ENCODE measurements around the gene NR4A2. TPM values are rescaled to one million over a fixed set of nuclear protein-coding genes. Genes with fewer than 3 reads are reported as not detected.

NR4A2 gene
- 10 to 100 TPM; 29.7 to 32.9 TPM for total RNA-seq

GRCh38 chr2:156332534-156333273 lies at the start of gene NR4A2:
TSS of gene NR4A2 (minus strand) at chr2:156332721. CDS start at chr2:156330186, 2,535 bp downstream.
- peak; percentile 92 for DNase-seq
- Mint-ChIP-seq H3K4me3 (peak within 1 kb of the TSS; percentile 87), H3K36me3 (ENCODE audit: low read depth) (peaks cover 39% of the 10 kb centered on the region), H3K4me1 (ENCODE audit: low read depth) (peaks cover 45% of the 10 kb centered on the region), H3K9me3 (no peaks in the 10 kb centered on the region), H3K27me3 (ENCODE audit: low read depth) (no peaks in the 10 kb centered on the region), H3K27ac (peak within 1 kb of the TSS; percentile 95)
- intact Hi-C loops (cut with micrococcal nuclease): loop anchor here (1.0 to 5.0 kb wide), 8 partner anchors 9 to 1566 kb away; partner anchors contain the start of genes ACVR1C, CYTIP and GPD2
- CTCF ChIA-PET: interaction anchor here (0.6 to 3.2 kb wide), 2 partner anchors 250 to 257 kb away, joined by 4 to 44 read pairs; no protein-coding TSS in a partner anchor

- intact Hi-C loops (cut with micrococcal nuclease): no loop called here
- CTCF ChIA-PET: interaction anchor here (0.6 kb wide), 1 partner anchor 25 kb away, joined by 5 read pairs; no protein-coding TSS in a partner anchor
- Mint-ChIP-seq H3K9me3 (no peaks in the 10 kb centered on the region), H3K4me3 (no peak overlapping the region), H3K27ac (no peak overlapping the region), H3K4me1 (ENCODE audit: low read depth) (peaks cover 22% of the 10 kb centered on the region), H3K36me3 (ENCODE audit: low read depth) (peaks cover 2% of the 10 kb centered on the region), H3K27me3 (ENCODE audit: low read depth) (no peaks in the 10 kb centered on the region)
- DNase-seq: no peak
Observed at GRCh38 chr2:156380117-156380645, 47.7 kb upstream of the NR4A2 start.

- H3K27me3 Mint-ChIP-seq (ENCODE audit: low read depth): no peaks in the 10 kb centered on the region
- no peak for DNase-seq
- CTCF ChIA-PET: interaction anchor here (0.6 kb wide), 1 partner anchor 25 kb away, joined by 5 read pairs; no protein-coding TSS in a partner anchor
- H3K9me3 Mint-ChIP-seq: no peaks in the 10 kb centered on the region
- intact Hi-C loops (cut with micrococcal nuclease): no loop called here
- peaks cover 17% of the 10 kb centered on the region for H3K4me1 Mint-ChIP-seq (ENCODE audit: low read depth)
- no peak overlapping the region for H3K27ac Mint-ChIP-seq
- H3K4me3 Mint-ChIP-seq: no peak overlapping the region
- peaks cover 2% of the 10 kb centered on the region for H3K36me3 Mint-ChIP-seq (ENCODE audit: low read depth)
Observed at GRCh38 chr2:156379714-156380113, 47.2 kb upstream of the NR4A2 start.

- CTCF ChIA-PET: interaction anchor here (0.6 kb wide), 1 partner anchor 766 kb away, joined by 4 read pairs; no protein-coding TSS in a partner anchor
- intact Hi-C loops (cut with micrococcal nuclease): no loop called here
Observed at GRCh38 chr2:156379071-156379470, 46.5 kb upstream of the NR4A2 start.

DNA sequence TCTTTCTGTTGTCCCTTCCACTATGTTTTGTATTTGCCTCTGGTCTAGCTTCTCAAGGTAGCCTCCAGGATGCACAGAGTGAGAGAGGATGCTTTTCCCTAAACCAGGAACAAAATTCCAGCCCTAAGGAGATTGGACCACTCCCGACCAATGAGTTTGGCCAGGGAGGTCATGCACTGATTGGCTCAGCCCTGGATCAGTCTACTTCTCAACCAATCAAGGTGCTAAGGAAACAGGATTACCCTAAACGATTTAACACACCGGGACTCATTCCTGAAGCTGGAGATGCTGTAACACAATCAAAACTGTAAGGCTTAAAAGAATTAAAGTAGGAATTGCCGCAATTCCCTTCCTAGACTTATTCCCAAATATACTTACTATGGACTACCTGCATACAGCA lies 34.2 kb upstream of the NR4A2 start:
- CTCF ChIA-PET: interaction anchor here (0.7 kb wide), 1 partner anchor 32 kb away, joined by 3 read pairs; no protein-coding TSS in a partner anchor
- no peak overlapping the region for H3K4me3 Mint-ChIP-seq
- H3K27me3 Mint-ChIP-seq (ENCODE audit: low read depth): no peaks in the 10 kb centered on the region
- no peaks in the 10 kb centered on the region for H3K4me1 Mint-ChIP-seq (ENCODE audit: low read depth)
- no peak overlapping the region for H3K27ac Mint-ChIP-seq
- no peak for DNase-seq
- peaks cover 1% of the 10 kb centered on the region for H3K36me3 Mint-ChIP-seq (ENCODE audit: low read depth)
- H3K9me3 Mint-ChIP-seq: no peaks in the 10 kb centered on the region
- intact Hi-C loops (cut with micrococcal nuclease): no loop called here

More at GRCh38 chr2:156379071-156379470, 46.5 kb upstream of the NR4A2 start:
- Mint-ChIP-seq H3K27me3 (ENCODE audit: low read depth) (no peaks in the 10 kb centered on the region), H3K9me3 (peaks cover 2% of the 10 kb centered on the region), H3K4me1 (ENCODE audit: low read depth) (peaks cover 15% of the 10 kb centered on the region), H3K36me3 (ENCODE audit: low read depth) (peaks cover 2% of the 10 kb centered on the region), H3K4me3 (no peak overlapping the region), H3K27ac (no peak overlapping the region)
- DNase-seq: no peak

DNA sequence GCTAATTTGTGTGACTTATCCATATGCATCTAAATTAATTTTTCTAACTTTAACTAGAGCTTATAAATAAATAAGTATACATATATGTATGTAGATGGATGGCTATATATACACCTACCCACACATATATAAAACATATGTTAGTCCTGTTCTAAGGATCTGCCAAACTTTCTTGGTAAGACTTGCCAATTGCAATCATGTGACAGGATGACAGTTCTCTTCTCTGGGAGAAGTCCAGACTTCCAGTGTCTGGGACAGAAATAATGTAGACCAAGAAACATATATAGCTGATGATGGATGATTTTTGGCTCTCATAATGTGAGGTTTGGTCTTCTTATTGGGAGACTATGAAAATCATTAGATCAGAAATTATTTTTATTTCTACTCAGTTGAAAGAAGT lies 30.6 kb upstream of the NR4A2 start:
- CTCF ChIA-PET: no interaction called here
- intact Hi-C loops (cut with micrococcal nuclease): no loop called here
- no peak for DNase-seq

GRCh38 chr2:156356014-156356754 lies 23.7 kb upstream of the NR4A2 start:
- Mint-ChIP-seq H3K4me1 (ENCODE audit: low read depth) (no peaks in the 10 kb centered on the region), H3K4me3 (no peak overlapping the region), H3K9me3 (no peaks in the 10 kb centered on the region), H3K27me3 (ENCODE audit: low read depth) (no peaks in the 10 kb centered on the region), H3K36me3 (ENCODE audit: low read depth) (no peaks in the 10 kb centered on the region), H3K27ac (no peak overlapping the region)
- CTCF ChIA-PET: interaction anchor here (1.2 to 1.3 kb wide), 2 partner anchors 21 to 25 kb away, joined by 3 read pairs; no protein-coding TSS in a partner anchor
- intact Hi-C loops (cut with micrococcal nuclease): no loop called here
- DNase-seq: no peak

More for the DNA sequence above, 30.6 kb upstream of the NR4A2 start:
- Mint-ChIP-seq H3K4me1 (ENCODE audit: low read depth) (no peaks in the 10 kb centered on the region), H3K27ac (no peak overlapping the region), H3K4me3 (no peak overlapping the region), H3K36me3 (ENCODE audit: low read depth) (no peaks in the 10 kb centered on the region), H3K9me3 (no peaks in the 10 kb centered on the region), H3K27me3 (ENCODE audit: low read depth) (no peaks in the 10 kb centered on the region)

DNA sequence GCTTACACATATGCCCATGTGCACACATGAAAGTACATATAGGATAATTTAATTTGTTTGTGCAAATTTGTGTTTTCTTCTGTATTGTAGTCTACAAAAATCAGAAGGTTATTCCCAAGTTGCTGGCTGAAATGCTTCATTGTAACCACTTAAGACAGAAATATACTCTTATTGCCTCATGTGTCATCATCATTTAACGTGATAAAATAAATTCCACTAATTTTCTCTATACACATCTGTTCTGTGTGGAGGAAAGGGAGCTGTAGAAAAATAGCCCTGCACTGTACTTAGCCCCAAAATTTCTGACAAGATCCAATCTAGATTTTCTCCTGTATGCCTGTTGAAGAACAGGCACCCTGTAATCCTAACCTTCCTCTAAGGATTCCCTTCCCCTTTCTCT lies 20.4 kb upstream of the NR4A2 start:
- intact Hi-C loops (cut with micrococcal nuclease): no loop called here
- DNase-seq: no peak
- Mint-ChIP-seq H3K9me3 (no peaks in the 10 kb centered on the region), H3K4me1 (ENCODE audit: low read depth) (no peaks in the 10 kb centered on the region), H3K27ac (no peak overlapping the region), H3K36me3 (ENCODE audit: low read depth) (no peaks in the 10 kb centered on the region), H3K27me3 (ENCODE audit: low read depth) (no peaks in the 10 kb centered on the region), H3K4me3 (no peak overlapping the region)
- CTCF ChIA-PET: no interaction called here

- DNase-seq: no peak
- Mint-ChIP-seq H3K4me1 (ENCODE audit: low read depth) (peaks cover 4% of the 10 kb centered on the region), H3K27ac (no peak overlapping the region), H3K9me3 (no peaks in the 10 kb centered on the region), H3K4me3 (no peak overlapping the region), H3K36me3 (ENCODE audit: low read depth) (no peaks in the 10 kb centered on the region), H3K27me3 (ENCODE audit: low read depth) (no peaks in the 10 kb centered on the region)
- intact Hi-C loops (cut with micrococcal nuclease): no loop called here
- CTCF ChIA-PET: no interaction called here
Observed at GRCh38 chr2:156350374-156351142, 18.0 kb upstream of the NR4A2 start.

DNA sequence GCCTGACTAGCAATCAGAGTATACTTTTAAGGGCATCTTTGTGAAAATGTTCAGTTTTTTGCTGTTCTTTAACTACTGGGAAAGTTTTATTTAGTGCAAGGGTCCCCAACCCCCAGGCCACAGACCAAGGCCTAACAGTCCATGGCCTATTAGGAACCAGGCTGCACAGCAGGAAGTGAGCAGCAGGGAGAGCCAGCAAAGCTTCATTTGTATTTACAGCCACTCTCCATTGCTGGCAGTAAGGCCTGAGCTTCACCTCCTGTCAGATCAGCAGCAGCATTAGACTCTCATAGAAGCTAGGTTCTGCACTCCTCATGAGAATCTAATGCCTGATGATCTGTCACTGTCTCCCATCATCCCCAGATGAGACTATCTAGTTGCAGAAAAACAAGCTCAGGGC lies 17.1 kb upstream of the NR4A2 start:
- H3K4me1 Mint-ChIP-seq (ENCODE audit: low read depth): peaks cover 11% of the 10 kb centered on the region
- CTCF ChIA-PET: no interaction called here
- H3K36me3 Mint-ChIP-seq (ENCODE audit: low read depth): no peaks in the 10 kb centered on the region
- intact Hi-C loops (cut with micrococcal nuclease): no loop called here
- H3K4me3 Mint-ChIP-seq: no peak overlapping the region
- no peaks in the 10 kb centered on the region for H3K27me3 Mint-ChIP-seq (ENCODE audit: low read depth)
- DNase-seq: no peak
- no peak overlapping the region for H3K27ac Mint-ChIP-seq
- no peaks in the 10 kb centered on the region for H3K9me3 Mint-ChIP-seq

DNA sequence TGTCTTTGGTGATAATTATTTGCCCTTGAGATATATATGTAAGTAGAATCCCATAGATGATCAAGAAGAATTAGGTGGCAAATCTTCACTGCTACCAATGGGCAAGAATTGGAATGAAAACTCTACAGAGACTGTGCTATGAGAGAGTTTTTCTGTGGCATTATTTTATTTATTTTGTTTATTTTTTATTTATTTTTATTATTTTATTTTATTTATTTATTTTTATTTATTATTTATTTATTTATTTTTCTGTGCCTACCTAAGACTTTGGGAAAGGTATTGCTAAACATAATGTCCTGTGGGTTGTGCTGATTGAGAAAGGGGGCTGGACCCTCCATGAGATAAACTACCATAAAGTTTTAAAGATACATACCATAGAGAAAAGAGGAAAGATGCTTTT lies 16.6 kb upstream of the NR4A2 start:
- peaks cover 16% of the 10 kb centered on the region for H3K4me1 Mint-ChIP-seq (ENCODE audit: low read depth)
- no peak overlapping the region for H3K27ac Mint-ChIP-seq
- CTCF ChIA-PET: no interaction called here
- no peaks in the 10 kb centered on the region for H3K9me3 Mint-ChIP-seq
- H3K27me3 Mint-ChIP-seq (ENCODE audit: low read depth): no peaks in the 10 kb centered on the region
- no peaks in the 10 kb centered on the region for H3K36me3 Mint-ChIP-seq (ENCODE audit: low read depth)
- no peak for DNase-seq
- no peak overlapping the region for H3K4me3 Mint-ChIP-seq
- intact Hi-C loops (cut with micrococcal nuclease): no loop called here

- intact Hi-C loops (cut with micrococcal nuclease): no loop called here
- Mint-ChIP-seq H3K4me1 (ENCODE audit: low read depth) (peaks cover 25% of the 10 kb centered on the region), H3K9me3 (no peaks in the 10 kb centered on the region), H3K36me3 (ENCODE audit: low read depth) (no peaks in the 10 kb centered on the region), H3K4me3 (no peak overlapping the region), H3K27ac (no peak overlapping the region), H3K27me3 (ENCODE audit: low read depth) (no peaks in the 10 kb centered on the region)
- no peak for DNase-seq
- CTCF ChIA-PET: interaction anchor here (1.1 to 1.4 kb wide), 2 partner anchors 10 to 12 kb away, joined by 3 to 4 read pairs; no protein-coding TSS in a partner anchor
Observed at GRCh38 chr2:156347431-156347830, 14.9 kb upstream of the NR4A2 start.
